ENCODE measurements around the gene SRSF9.
"Not testable (repeated sequence)": the region's sequence is repeated elsewhere in the genome, so short reads cannot be mapped to it uniquely, and the experiment has no call there.

The SRSF9 gene, protein sequence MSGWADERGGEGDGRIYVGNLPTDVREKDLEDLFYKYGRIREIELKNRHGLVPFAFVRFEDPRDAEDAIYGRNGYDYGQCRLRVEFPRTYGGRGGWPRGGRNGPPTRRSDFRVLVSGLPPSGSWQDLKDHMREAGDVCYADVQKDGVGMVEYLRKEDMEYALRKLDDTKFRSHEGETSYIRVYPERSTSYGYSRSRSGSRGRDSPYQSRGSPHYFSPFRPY

DNA sequence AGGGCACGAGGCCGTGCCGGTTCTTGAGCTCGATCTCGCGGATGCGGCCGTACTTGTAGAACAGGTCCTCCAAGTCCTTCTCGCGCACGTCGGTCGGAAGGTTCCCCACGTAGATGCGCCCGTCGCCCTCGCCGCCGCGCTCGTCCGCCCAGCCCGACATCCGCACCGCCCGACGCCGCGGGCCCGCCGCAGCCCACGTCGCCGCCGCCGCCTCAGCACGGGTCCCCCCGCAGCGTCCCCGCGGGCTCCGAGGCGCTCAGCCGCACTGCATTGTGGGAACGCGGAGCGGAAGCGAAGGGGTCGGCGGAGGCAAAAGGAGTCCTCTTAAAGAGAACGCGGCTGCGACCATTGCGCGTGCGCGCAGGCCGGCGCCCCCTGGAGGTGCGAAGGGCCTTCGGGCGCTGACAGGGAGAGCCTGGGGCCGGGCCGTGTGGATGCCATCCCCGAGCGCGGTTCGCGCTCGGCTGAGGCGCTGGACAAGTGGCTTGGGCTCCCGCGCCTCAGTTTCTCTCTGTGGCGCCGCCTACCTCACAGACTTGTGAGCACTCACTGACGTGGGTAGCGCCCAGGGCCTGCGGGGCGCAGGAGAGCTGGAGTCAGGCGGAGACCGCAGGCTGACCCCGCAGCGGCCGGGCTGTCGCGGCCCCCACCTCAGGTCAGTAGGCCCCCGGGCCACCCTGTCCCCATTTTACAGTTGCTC, at the start of gene SRSF9:
Gene SRSF9 (minus strand): TSS at position 299 of the 700 bp plus-strand sequence. CDS start 139 bp downstream, at position 160.
- DNase-seq: peak; percentile 91 to 97

DNA sequence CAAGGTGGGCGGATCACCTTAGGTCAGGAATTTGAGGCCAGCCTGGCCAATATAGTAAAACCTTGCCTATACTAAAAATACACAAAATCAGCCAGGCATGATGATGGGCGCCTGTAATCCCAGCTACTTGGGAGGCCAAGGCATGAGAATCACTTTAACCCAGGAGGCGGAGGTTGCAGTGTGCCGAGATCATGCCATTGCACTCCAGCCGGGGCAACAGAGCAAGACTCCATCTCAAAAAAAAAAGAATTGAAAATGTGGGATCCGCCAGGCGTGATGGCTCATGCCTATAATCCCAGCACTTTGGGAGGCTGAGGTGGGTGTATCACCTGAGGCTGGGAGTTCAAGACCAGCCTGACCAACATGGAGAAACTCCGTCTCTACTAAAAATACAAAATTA, 49.8 kb upstream of the SRSF9 start:
- not testable (repeated sequence) for DNase-seq

DNA sequence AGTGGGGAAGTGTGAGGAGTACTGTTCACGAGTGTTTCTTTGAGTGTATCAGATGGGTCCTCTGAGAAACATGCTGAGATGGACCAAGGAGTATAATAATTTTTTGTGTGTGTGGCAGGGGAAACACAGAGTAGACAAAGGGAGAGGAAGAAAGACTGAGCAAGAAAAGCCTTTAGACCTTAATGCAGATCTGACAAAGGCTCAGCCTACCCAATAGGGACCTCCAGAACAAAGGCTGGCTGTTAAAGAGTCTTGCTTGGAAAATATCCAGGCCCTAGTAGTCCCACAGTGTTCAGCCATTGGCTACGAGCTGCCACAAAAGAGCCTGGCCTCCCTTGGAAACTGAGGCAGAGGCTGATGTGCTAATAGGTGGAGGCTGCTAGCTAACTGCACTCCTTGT, 45.9 kb upstream of the SRSF9 start:
- no peak for DNase-seq

DNA sequence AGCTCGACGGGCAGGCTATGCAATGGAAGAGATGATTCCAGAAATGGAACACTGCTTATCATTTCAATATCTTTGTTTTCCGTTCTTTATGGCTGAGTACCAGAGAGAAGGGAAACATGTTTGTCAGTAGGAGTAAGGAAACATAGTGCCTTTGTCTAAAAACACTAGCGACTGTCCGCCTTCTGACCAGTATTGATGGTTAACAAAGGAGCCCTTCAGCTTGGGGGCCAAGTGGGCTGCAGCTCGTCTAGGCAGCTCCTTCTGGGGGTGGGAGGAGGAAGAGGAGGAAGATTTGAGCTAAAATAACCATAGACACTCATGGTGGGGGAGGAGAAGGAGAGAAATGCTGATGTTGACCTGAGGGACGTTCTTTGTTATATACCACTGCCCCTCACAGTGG, 44.5 kb upstream of the SRSF9 start:
- no peak for DNase-seq

DNA sequence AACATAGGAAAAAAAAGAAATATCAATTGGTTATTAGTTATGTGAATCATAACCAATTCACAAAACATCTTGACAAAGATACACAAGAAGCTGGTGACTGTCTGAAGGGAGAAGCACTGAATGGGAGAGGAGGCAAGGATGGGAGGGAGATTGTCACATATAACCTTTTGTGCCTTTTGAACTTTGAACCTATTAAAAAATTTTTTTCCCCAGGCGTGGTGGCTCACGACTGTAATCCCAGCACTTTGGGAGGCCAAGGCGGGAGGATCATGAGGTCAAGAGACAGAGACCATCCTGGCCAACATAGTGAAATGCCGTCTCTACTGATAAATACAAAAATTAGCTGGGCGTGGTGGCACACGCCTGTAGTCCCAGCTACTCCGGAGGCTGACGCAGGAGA, 39.0 kb upstream of the SRSF9 start:
- DNase-seq: no peak

DNA sequence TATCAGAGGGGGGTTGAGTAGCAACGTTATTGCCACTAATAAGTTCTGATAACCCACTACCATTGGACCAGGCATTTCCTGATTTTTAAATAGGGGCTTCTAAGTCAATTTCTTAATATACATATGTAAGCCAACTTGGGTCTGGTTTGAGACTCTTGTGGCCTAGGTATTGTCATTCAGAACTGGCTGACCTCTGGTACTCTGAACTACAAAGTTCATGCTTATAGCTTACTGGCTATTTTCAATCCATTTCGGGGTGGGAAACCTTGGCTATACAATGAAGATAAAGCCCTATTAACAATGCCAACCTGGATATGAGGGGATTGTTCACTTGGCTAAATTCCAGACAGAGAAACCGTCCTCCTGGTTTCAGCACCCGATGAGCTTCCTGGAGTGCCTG, 35.0 kb upstream of the SRSF9 start:
- DNase-seq: no peak

DNA sequence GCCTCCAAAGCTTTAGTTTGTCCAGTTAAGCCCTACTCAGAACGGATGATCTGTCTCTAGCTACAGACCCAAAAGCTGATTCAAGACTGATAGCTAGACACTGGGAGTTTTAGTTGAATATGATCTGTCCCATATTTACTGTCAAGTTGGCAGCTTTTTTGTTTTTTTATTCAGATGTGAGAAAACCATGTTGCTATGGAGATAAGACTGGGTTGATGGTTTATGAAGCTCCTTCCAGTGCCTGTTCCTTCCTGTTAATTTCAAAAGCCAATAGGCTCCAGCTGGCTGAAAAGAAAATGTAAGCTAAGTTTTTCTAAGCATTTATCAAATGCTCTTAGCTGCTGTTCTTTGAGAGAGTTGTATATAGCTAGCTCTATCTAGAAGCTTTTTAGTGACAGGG, 31.0 kb upstream of the SRSF9 start:
- no peak for DNase-seq

DNA sequence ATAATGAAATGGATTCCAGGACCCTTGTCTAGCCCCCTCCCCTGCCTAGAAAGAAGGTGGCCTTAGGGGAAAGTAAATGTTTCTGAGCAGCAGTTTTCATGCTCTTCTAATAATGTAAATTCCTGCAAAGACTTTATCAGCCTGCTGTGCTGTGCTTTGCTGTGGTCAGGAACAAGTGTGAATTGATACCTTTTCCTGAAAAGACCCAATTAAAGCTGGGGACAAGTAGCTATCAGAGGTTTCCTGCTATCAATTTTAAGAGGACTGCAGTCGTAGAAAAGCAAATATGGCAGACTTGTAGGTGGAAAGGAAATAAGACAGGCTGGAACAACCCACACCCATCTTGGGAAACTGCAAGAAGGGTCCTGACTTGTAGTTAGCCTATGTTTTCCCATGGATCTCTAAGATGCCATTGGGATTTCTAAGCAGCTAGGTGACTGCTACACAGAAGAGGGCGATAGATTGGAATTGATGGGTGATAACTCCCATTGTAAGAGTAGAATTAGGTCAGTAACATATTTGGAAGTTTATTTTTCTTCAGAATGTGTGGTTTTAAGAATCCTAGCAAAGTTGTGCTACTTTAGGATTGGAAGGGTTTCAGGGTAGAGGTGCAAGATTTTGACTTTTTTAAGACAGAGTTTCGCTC, 29.4 kb upstream of the SRSF9 start:
- DNase-seq: no peak

DNA sequence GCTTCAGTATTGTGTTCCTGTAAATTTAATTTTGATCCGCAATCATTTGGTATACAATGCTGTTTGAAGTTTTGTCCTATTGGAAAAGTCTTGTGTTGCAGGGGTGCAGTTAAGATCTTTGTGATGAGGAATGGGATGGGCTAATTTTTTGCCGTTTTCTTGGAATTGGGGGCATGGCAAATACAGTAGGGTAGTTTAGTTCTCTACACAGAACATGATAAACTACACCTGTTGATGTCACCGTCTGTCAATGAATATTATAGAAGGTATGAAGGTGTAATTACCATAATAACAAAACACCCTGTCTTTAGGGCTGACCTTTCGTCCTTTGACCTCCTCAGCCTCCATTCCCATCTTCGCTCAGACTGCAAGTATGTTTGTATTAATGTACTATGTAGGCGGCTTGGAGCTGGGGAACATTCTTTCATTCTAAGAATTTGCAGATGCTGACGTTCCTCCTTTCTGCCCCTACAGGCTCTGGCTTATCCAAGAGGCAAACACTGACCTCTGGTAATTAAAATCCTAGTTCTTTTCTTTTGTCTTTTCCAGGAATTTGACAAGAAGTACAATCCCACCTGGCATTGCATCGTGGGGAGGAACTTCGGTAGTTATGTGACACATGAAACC, 28.1 kb upstream of the SRSF9 start:
- no peak for DNase-seq

DNA sequence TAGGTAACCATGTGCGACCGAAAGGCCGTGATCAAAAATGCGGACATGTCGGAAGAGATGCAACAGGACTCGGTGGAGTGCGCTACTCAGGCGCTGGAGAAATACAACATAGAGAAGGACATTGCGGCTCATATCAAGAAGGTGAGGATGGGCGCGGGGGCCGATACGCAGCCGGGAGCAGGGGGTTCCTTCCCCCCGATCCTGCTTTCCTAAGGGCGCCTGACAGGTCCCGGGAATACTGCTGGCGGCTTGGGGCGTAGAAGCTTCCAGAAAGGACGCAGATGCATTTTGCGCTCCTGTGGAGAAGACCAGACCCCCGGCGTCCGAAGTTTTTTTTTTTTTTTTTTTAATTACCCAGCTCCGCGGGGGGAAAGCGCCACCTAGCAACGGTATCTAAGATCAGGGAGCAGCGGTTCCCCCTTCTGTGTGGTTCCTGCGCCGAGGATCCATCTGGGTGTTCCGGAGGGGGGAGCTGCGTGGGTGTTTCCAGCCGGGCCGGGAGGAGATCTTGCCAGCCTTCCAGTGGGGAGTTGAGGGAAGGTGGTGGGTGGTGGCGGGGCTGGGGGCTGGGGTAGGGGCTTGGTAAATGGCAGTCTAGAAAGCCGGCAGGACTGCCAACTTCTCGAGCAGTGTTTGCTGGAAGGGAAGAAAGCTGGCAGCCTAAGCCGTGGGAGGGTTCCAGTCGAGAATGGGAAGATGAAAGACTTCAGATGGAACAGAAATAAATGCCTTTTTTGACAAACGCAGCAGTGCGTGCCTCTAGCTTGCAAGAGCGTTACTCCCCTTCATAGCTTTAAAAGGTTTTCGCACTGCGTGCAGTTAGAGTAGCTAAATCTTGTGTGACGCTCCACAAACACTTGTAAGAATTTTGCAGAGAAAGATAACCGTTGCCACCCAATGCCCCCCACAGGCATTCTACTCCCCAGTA, 27.1 kb upstream of the SRSF9 start:
- DNase-seq: peak; percentile 4 to 38

DNA sequence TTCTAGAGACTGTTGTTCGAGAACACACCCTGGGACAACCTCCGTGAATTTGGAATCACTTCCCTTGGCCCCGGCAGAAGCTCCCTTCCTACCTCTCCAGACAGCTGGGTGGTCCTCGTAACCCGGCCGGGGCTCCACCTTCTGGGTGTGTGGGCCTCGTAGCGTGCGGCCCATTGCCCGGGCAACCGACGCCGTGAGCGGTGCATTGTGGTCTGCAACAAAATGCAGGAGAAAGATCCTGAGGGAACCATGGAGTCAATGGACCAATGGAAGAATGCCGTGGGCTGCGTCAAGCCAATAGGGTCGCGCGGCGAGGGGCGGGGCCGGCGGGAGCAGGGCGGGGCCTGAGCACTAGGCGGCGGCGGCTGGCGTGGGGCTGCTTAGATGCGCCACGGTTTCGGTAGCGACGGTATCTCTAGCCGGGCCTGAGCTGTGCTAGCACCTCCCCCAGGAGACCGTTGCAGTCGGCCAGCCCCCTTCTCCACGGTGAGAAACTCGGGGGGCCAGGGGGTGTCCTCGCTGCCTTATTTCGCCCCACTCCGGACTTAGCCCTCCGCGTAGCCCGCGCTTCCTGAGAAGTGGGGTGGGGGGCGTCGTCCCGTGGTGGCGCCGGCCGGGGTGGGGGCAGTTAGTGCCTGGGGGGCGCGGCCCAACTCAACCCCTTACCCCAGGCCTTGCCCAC, 26.3 kb upstream of the SRSF9 start, which contains the start of gene DYNLL1:
Gene DYNLL1 (plus strand): TSS at position 383 of the 682 bp plus-strand sequence. CDS start 309 bp downstream, outside the sequence.
- DNase-seq: peak; percentile 93 to 94

DNA sequence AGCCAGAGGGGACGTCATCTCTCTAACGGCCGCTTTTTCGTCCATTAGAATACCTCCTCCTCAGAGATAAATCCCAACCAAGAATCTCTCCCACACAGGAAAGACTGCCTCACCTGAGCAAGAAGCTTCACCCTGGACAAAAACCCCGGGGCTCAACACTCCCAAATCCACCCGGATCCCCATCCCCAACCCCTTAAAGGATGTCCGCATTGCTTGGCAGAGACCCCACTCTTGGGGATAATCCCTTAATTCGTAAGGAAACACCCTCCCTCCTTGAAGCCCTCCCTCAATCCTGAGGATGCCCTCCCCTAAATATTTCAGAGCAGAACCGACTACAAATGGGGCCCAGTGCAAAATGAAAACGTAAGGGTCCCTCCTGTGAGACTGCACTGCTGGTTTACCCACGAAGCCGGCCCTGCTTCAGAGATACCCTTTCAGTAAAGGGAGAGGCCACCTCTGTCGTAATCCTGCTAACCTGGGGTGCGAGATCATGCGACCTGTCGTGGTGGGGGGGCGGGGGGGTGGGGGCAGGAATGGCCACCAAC, 25.7 kb upstream of the SRSF9 start:
- DNase-seq: peak in 1 of 2 experiments; percentile 30

DNA sequence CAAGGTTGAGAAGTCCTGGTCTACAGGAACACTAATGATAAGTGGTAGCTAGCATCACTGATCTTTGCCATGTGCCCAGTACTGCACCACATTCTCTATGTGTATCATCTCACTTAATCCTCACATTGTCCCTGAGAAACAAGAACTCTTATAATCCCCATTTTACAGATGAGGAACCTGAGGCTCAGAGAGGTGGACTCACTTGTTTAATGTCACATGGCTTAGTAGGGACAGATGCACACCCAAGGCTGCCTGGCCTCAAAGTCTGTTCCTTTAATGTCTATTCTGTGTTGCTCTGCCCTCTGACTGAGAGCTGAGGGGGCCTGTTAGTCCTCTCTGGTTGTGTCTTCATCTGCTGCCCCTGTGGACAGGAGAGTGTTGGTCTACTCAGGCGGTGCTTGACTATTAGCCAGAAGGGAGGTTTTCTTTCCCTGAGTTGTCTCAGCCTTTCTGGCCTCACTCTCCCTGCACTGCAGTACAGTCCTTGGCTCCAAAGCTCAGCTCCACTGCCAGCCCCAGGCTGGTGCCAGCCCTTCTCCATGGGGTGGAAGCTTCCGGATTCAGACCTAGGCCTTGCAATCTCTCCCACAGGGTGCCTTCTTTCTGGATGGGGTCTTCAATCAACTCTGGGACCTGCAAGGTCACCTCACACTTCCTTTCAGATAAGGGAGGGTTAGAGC, 21.4 kb upstream of the SRSF9 start:
- DNase-seq: no peak

DNA sequence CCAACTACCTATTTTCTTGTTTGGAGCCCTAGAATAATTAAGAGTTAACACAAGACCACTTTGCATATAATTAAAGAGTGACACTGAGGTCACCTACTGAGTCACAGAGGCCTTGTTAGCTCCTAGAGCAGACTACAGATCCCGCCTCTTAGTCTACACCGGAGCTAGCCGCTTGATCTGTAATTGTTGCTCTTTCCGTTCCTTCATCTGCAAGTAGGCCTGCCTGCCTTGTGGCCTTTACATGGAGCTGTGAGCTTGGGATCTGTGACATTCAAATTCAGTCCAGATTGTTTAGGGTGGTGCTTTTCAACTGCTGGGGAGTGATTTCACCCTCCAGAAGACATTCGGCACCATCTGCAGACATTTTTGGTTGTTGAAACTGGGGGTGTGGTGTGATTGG, 20.8 kb upstream of the SRSF9 start:
- DNase-seq: no peak

DNA sequence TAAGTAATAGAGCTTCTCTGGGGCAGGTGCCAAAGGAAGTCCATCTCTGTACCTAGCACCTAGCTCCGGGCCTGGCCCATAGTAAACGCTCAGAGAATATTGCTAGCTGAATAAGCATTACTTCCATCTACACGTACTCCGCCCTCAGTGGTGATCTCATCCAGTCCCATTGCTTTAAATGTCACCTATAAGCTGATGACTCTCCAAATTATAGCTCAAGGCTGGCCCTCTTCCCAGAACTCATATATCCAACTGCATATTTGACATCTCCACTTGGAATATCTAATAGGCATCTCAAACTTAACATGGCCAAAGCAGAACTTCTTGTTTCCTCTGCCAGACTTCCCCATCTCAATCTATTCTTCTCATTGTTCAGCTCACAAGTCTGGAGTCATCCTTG, 19.5 kb upstream of the SRSF9 start:
- no peak for DNase-seq

DNA sequence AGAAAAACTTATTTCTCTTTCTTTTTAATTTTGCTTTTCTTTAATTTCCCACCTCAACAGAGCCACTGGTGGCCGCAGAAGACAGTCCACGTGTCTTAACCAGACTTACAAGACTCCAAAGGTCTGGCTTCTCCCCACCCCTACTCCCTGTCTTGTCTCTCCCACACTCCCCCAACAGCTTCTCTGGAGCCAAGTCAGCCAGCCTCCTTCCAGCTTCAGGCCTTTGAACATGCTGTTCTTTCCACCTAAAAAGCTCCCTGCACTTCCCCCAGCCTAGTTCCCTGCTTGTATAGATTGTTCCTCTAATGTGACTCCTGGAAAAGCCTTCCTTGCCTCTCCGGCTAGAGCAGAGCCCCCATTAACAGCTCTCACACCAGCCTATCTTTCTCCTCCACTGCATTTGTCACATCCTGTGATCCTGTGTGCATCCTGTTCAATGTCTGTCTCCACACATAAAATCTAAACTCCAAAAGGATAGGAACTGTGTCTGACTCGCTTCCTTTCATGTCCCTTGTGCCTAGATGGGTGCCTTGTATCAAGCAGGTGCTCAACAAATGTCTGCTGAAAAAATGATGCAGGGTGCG, 18.6 kb upstream of the SRSF9 start:
- no peak for DNase-seq

DNA sequence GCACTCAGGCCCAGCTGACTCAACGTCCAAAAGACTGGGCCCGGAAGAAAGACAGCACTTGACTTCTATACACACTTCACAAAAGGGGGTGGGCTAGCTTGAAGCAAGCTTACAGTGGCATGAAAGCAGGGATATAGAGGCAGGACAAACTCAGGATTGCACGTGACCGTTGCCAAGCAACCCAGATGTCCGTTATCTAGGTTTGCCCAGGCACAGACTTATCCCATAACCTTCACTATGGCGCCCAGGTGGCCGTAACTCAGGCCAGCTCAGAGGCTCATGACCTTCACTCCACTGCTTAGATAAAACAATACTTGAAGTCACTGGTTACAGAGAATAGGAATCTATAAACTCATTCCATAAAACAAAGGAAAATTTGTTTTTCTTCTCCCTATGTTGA, 18.0 kb upstream of the SRSF9 start:
- DNase-seq: not testable (repeated sequence)

DNA sequence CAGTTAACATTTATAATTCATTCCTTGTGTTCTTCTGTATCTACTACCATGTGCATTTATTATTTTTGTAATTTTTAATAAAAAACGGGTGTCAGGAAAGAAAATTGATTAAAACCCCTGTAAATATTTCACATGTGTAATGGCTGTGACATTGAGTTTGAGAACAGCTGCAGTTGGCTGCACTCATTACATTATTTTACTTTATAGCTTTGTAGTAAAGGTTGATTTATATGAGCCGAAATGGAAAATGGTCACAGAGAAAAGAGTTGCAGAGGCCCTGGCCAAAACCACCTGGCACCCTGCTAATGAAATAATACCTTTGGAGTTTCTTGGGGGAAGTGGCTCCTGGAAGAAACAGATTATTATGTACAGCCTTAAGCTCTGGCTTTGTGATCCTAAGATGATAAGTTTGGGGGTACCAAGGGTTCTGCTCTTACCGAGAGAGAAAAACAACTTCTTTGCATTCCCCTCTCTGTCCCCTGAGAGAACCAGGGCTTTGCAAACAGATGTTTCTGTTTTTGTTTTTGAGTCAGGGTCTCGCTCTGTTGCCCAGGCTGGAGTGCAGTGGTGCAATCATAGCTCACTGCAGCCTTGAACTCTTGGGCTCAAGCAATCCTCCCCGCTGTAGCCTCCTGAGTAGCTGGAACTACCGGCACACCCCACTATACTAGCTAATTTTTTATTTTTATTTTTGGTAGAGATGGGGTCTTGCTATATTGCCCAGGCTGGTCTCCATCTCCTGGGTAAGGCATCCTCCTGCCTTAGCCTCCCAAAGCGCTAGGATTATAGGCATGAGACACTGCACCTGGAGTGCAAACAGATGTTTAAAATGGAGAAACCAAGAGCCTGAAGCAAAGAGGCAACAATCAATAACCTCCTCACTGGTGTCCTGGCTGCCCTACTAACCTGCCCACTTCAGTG, 16.7 kb upstream of the SRSF9 start:
- no peak for DNase-seq

DNA sequence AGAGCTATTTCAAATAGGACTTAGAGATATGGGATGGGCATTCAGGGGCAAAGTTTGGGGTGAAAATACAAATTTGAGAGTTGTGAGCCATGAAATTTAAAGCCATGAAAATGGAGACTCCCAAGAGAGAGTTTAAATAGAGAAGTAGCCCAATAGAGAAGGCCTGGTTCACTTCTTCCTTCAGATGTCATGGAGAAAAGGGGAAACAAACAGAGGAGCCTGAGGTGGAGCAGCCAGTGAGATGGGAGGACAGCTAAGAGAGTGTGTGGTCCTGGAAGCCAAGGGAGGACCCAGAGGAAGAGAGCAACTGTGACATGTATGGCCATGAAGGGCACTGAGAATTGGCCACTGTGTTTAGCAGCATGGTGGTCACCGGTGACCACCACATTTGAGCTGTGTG, 14.1 kb upstream of the SRSF9 start:
- no peak for DNase-seq

All from SHP77 (cell line).